ENCODE measurements around the gene DSG2. TPM values are rescaled to one million over a fixed set of nuclear protein-coding genes. Genes with fewer than 3 reads are reported as not detected.

Gene DSG2
- polyA plus RNA-seq, 1 donor from 2014 or later, result 0.94 TPM

DNA sequence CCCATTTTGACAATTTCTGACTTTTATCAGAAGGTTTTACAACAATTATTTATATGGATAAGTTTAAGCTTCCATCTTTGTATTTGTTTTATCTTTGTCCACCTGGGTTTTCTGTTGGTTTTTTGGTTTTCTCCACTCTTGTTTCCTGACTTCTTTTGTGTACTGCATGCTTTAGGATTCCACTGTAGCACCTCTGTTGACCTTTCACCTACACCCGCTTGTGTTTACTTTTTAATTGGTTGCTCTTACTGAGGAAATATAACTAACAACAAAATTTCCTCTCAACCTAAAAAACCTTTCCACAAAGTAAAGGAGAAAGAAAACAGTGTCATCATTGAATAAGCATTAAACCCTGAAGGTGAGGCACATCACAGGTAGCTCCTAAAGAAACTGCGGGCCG is 53.9 kb downstream of the DSG2 start:
- no peaks in the 10 kb centered on the region for H4K20me1 ChIP-seq (ENCODE audit: insufficient read depth)
- no peak overlapping the region for H3K4me3 ChIP-seq (ENCODE audit: low read length)
- H3K9me2 ChIP-seq (ENCODE audit: insufficient read depth, low read length), result no peaks in the 10 kb centered on the region
- no peak overlapping the region for H3K27ac ChIP-seq (ENCODE audit: low read length)
- H3K79me2 ChIP-seq (replicated peaks; ENCODE audit: insufficient read depth, low read length), result no peaks in the 10 kb centered on the region
- H3K36me3 ChIP-seq (ENCODE audit: insufficient read depth, low read length), result no peaks in the 10 kb centered on the region
- H3K9ac ChIP-seq (ENCODE audit: low read length), result no peak overlapping the region
- H3K9me3 ChIP-seq (ENCODE audit: low read length), result no peaks in the 10 kb centered on the region
- H3K27me3 ChIP-seq (ENCODE audit: insufficient read depth, low read depth, low read length), result no peaks in the 10 kb centered on the region
- no peak overlapping the region for H3K4me2 ChIP-seq (ENCODE audit: low read length)
- TF ChIP-seq POLR2AphosphoS5 (IDR thresholded peaks at IDR 0.05) (no peak), SMC3 (conservative IDR thresholded peaks at IDR 0.05; ENCODE audit: poor library complexity) (no peak), MXI1 (conservative IDR thresholded peaks at IDR 0.05; ENCODE audit: poor library complexity, severe bottlenecking) (no peak), TAF1 (IDR thresholded peaks at IDR 0.05; ENCODE audit: low read depth) (no peak), EP300 (conservative IDR thresholded peaks at IDR 0.05; ENCODE audit: poor library complexity, severe bottlenecking) (no peak), RAD21 (conservative IDR thresholded peaks at IDR 0.05) (no peak), EZH2 (IDR thresholded peaks at IDR 0.05; ENCODE audit: borderline replicate concordance, insufficient read depth, low read length, poor library complexity, severe bottlenecking) (no peak)
- TF ChIP-seq, protein P1, sequence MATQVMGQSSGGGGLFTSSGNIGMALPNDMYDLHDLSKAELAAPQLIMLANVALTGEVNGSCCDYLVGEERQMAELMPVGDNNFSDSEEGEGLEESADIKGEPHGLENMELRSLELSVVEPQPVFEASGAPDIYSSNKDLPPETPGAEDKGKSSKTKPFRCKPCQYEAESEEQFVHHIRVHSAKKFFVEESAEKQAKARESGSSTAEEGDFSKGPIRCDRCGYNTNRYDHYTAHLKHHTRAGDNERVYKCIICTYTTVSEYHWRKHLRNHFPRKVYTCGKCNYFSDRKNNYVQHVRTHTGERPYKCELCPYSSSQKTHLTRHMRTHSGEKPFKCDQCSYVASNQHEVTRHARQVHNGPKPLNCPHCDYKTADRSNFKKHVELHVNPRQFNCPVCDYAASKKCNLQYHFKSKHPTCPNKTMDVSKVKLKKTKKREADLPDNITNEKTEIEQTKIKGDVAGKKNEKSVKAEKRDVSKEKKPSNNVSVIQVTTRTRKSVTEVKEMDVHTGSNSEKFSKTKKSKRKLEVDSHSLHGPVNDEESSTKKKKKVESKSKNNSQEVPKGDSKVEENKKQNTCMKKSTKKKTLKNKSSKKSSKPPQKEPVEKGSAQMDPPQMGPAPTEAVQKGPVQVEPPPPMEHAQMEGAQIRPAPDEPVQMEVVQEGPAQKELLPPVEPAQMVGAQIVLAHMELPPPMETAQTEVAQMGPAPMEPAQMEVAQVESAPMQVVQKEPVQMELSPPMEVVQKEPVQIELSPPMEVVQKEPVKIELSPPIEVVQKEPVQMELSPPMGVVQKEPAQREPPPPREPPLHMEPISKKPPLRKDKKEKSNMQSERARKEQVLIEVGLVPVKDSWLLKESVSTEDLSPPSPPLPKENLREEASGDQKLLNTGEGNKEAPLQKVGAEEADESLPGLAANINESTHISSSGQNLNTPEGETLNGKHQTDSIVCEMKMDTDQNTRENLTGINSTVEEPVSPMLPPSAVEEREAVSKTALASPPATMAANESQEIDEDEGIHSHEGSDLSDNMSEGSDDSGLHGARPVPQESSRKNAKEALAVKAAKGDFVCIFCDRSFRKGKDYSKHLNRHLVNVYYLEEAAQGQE (IDR thresholded peaks at IDR 0.05; ENCODE audit: borderline replicate concordance), result no peak
- TF ChIP-seq, protein P2, sequence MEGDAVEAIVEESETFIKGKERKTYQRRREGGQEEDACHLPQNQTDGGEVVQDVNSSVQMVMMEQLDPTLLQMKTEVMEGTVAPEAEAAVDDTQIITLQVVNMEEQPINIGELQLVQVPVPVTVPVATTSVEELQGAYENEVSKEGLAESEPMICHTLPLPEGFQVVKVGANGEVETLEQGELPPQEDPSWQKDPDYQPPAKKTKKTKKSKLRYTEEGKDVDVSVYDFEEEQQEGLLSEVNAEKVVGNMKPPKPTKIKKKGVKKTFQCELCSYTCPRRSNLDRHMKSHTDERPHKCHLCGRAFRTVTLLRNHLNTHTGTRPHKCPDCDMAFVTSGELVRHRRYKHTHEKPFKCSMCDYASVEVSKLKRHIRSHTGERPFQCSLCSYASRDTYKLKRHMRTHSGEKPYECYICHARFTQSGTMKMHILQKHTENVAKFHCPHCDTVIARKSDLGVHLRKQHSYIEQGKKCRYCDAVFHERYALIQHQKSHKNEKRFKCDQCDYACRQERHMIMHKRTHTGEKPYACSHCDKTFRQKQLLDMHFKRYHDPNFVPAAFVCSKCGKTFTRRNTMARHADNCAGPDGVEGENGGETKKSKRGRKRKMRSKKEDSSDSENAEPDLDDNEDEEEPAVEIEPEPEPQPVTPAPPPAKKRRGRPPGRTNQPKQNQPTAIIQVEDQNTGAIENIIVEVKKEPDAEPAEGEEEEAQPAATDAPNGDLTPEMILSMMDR (IDR thresholded peaks at IDR 0.05; ENCODE audit: poor library complexity, severe bottlenecking), result no peak
- H3F3A ChIP-seq (ENCODE audit: insufficient read depth, low read length, poor library complexity, severe bottlenecking), result no peaks in the 10 kb centered on the region
- no peak overlapping the region for H2AFZ ChIP-seq (ENCODE audit: low read depth, low read length)

DNA sequence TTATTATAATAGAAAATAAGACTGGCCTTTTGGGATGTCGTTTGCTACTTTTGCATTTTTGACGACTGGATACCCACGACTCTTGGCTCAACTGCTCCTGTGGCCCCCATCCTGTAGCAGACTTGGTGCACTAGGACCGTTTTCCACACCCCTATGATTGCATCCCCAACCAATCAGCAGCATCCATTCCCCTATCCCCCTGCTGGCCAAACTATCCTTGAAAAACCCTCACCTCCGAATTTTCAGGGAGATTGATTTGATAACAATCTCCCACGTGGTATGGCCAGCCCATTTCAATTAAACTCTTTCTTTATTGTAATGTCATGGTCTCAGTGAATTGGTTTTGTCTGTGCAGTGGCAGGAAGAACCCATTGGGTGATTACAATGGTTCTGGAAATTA is 55.8 kb downstream of the DSG2 start:
- Histone ChIP-seq H4K20me1 (ENCODE audit: insufficient read depth) (no peaks in the 10 kb centered on the region), H3K9me3 (ENCODE audit: low read length) (no peaks in the 10 kb centered on the region), H3K9me2 (ENCODE audit: insufficient read depth, low read length) (no peaks in the 10 kb centered on the region), H3K79me2 (replicated peaks; ENCODE audit: insufficient read depth, low read length) (no peaks in the 10 kb centered on the region), H3K9ac (ENCODE audit: low read length) (no peak overlapping the region), H3K27me3 (ENCODE audit: insufficient read depth, low read depth, low read length) (no peaks in the 10 kb centered on the region), H3F3A (ENCODE audit: insufficient read depth, low read length, poor library complexity, severe bottlenecking) (no peaks in the 10 kb centered on the region), H3K36me3 (ENCODE audit: insufficient read depth, low read length) (no peaks in the 10 kb centered on the region), H2AFZ (ENCODE audit: low read depth, low read length) (no peak overlapping the region), H3K4me2 (ENCODE audit: low read length) (no peak overlapping the region), H3K4me3 (ENCODE audit: low read length) (no peak overlapping the region), H3K27ac (ENCODE audit: low read length) (no peak overlapping the region)
- TF ChIP-seq EP300 (conservative IDR thresholded peaks at IDR 0.05; ENCODE audit: poor library complexity, severe bottlenecking) (no peak), RAD21 (conservative IDR thresholded peaks at IDR 0.05) (no peak), SMC3 (conservative IDR thresholded peaks at IDR 0.05; ENCODE audit: poor library complexity) (no peak), POLR2AphosphoS5 (IDR thresholded peaks at IDR 0.05) (no peak)
- TF ChIP-seq, protein P1 (IDR thresholded peaks at IDR 0.05; ENCODE audit: borderline replicate concordance), result no peak
- TF ChIP-seq, protein P2 (IDR thresholded peaks at IDR 0.05; ENCODE audit: poor library complexity, severe bottlenecking), result no peak
